Measurements from ENCODE around the gene DHX38. TPM values are rescaled to one million over a fixed set of nuclear protein-coding genes. Genes with fewer than 3 reads are reported as not detected.
A peak's percentile ranks its signal among the peaks of the same experiment; 100 is the strongest.
"Not testable (repeated sequence)": the region's sequence is repeated elsewhere in the genome, so short reads cannot be mapped to it uniquely, and the experiment has no call there.

DHX38 gene
- total and polyA plus RNA-seq, 2 of the 13 experiments (the other 11 are each of a cell fraction or from before 2014, with no cell fraction given) = 54.4 to 85.9 TPM

- TF ChIP-seq IRF2 (CRISPR knock-in tag; IDR thresholded peaks at IDR 0.05) (peak; percentile 28), SIX4 (CRISPR knock-in tag; IDR thresholded peaks at IDR 0.05) (peak; percentile 28; the same call in 1 of the 2 replicates), HDAC1 (CRISPR knock-in tag; IDR thresholded peaks at IDR 0.05) (peak; percentile 55), NCOR1 (IDR thresholded peaks at IDR 0.05; ENCODE audit: borderline replicate concordance, low read length) (peak; percentile 69; the same call in 1 of the 2 replicates), GFI1 (CRISPR knock-in tag; IDR thresholded peaks at IDR 0.05; ENCODE audit: borderline replicate concordance) (0 out of 2 replicates have a peak, but pooled peaks have one; percentile 25), FOXA1 (CRISPR knock-in tag; IDR thresholded peaks at IDR 0.05) (0 out of 2 replicates have a peak, but pooled peaks have one; percentile 48), PITX1 (CRISPR knock-in tag; IDR thresholded peaks at IDR 0.05) (peak; percentile 86), ZNF205 (CRISPR knock-in tag; IDR thresholded peaks at IDR 0.05) (0 out of 2 replicates have a peak, but pooled peaks have one; percentile 50), RARA (CRISPR knock-in tag; IDR thresholded peaks at IDR 0.05) (peak; percentile 69), AHDC1 (CRISPR knock-in tag; IDR thresholded peaks at IDR 0.05; ENCODE audit: borderline replicate concordance) (peak; percentile 46; the same call in 1 of the 2 replicates), PAXIP1 (CRISPR knock-in tag; conservative IDR thresholded peaks at IDR 0.05) (peak; percentile 76), CREB1 (CRISPR knock-in tag; IDR thresholded peaks at IDR 0.05) (peak; percentile 52), SIX1 (CRISPR knock-in tag; IDR thresholded peaks at IDR 0.05; ENCODE audit: borderline replicate concordance) (peak; percentile 43; the same call in 1 of the 2 replicates), ZNF292 (CRISPR knock-in tag; IDR thresholded peaks at IDR 0.05; ENCODE audit: borderline replicate concordance, low read depth) (peak; percentile 49; the same call in 1 of the 2 replicates), HMG20B (CRISPR knock-in tag; conservative IDR thresholded peaks at IDR 0.05) (peak; percentile 30; the same call in 1 of the 2 replicates), ERF (CRISPR knock-in tag; IDR thresholded peaks at IDR 0.05) (peak; percentile 26; the same call in 1 of the 2 replicates), FOXP4 (CRISPR knock-in tag; IDR thresholded peaks at IDR 0.05) (peak; percentile 52; the same call in 1 of the 2 replicates)
- TF ChIP-seq FOXA1, CREB1 (IDR thresholded peaks at IDR 0.05): not testable (repeated sequence)
Observed at GRCh38 chr16:72054254-72054847, 39.3 kb upstream of the DHX38 start, which contains the start of gene HP (continued).
